B cell (primary cell): Measurements from ENCODE around the gene FBXL14. TPM values are rescaled to one million over a fixed set of nuclear protein-coding genes. Genes with fewer than 3 reads are reported as not detected.

Experiments used
- ATAC-seq: fragments of 200-7000 bp; cut with Tn5 transposase; one replicate; pipeline ENCODE4 v1.10.0; 2021; ENCODE audit warnings: low read depth, mild to moderate bottlenecking, moderate number of reproducible peaks, moderate library complexity
- CTCF ChIA-PET: fragments of 350-600 bp; sonication (Branson Sonifier 250); formaldehyde crosslinking; loops from one replicate; lab custom pipeline; 2021; ENCODE audit warnings: antibody characterized with exemption, inconsistent platforms; lab: Charles Lee
- POLR2A ChIA-PET: fragments of 350-600 bp; sonication (Branson Sonifier 250); formaldehyde crosslinking; loops from one replicate; lab custom pipeline; 2021; ENCODE audit warnings: antibody characterized with exemption; lab: Charles Lee
- DNase-seq: peaks from one replicate; pipeline ENCODE4 v3.0.0; 2013
- H2AFZ ChIP-seq: 2 replicates; pipeline ENCODE4 v1.6.1; 2012; ENCODE audit warnings: mild to moderate bottlenecking, low read depth, low read length; ENCODE audit not compliant: insufficient read depth, poor library complexity, severe bottlenecking
- H3K27ac ChIP-seq, 2 donors: 1 replicate in 1 of 2; 2 replicates in 1 of 2; pipeline ENCODE4 v1.5.1; 2012 to 2013; ENCODE audit warnings: low read length in 2 of 2, mild to moderate bottlenecking in 2 of 2, moderate library complexity in 1 of 2
- H3K27me3 ChIP-seq, 4 experiments: fragments of 200-600 bp in 1 of 4; sonication (generic) in 1 of 4; replicated peaks in 1 of 4; 1 replicate in 2 of 4; 2 replicates in 2 of 4; pipeline versions ENCODE4 v1.6.1 to v1.7.0; 2013 to 2016; ENCODE audit warnings: low read length in 3 of 4, mild to moderate bottlenecking in 2 of 4, mixed read lengths in 1 of 4, moderate library complexity in 1 of 4; ENCODE audit not compliant: insufficient read depth in 4 of 4, control insufficient read depth in 3 of 4; ENCODE audit errors: control extremely low read depth in 1 of 4
- H3K36me3 ChIP-seq, 2 experiments: replicated peaks in 1 of 2; 1 replicate in 1 of 2; 2 replicates in 1 of 2; pipeline versions ENCODE4 v1.6.1 to v1.7.1; 2013; ENCODE audit warnings: low read length in 1 of 2; ENCODE audit not compliant: insufficient read depth in 2 of 2, control insufficient read depth in 1 of 2; ENCODE audit errors: control extremely low read depth in 1 of 2, extremely low read depth in 1 of 2
- H3K4me1 ChIP-seq, 2 donors: fragments of 200-600 bp in 1 of 2; sonication (generic) in 1 of 2; 1 replicate in 1 of 2; 2 replicates in 1 of 2; pipeline versions ENCODE4 v1.5.1 to v1.6.1; 2013 to 2017; ENCODE audit warnings: low read length in 2 of 2; ENCODE audit not compliant: control insufficient read depth in 2 of 2, insufficient read depth in 2 of 2
- H3K4me2 ChIP-seq: replicated peaks from 2 replicates; pipeline ENCODE3; 2012; ENCODE audit warnings: mild to moderate bottlenecking, low read depth, low read length; ENCODE audit not compliant: poor library complexity, severe bottlenecking
- H3K4me3 ChIP-seq, 5 experiments: fragments of 200-600 bp in 1 of 5; sonication (generic) in 1 of 5; 1 replicate in 3 of 5; 2 replicates in 2 of 5; pipeline versions ENCODE4 v1.5.1 to v1.7.0; 2011 to 2016; ENCODE audit warnings: low read length in 4 of 5, mild to moderate bottlenecking in 4 of 5, low read depth in 2 of 5, control low read depth in 1 of 5, moderate library complexity in 1 of 5; ENCODE audit not compliant: insufficient read depth in 1 of 5; ENCODE audit errors: control extremely low read depth in 1 of 5, extremely low read depth in 1 of 5
- H3K79me2 ChIP-seq: fragments of 200-600 bp; sonication (generic); one replicate; pipeline ENCODE4 v1.6.0; 2016; ENCODE audit warnings: low read length; ENCODE audit not compliant: control insufficient read depth, insufficient read depth
- H3K9ac ChIP-seq: fragments of 200-600 bp; sonication (generic); 2 replicates; pipeline ENCODE4 v1.6.1; 2017; ENCODE audit warnings: mild to moderate bottlenecking, low read length, moderate library complexity
- H3K9me3 ChIP-seq, 3 donors: one replicate each; pipeline versions ENCODE4 v1.6.1 to v1.7.1; 2013; ENCODE audit warnings: low read length in 2 of 3; ENCODE audit not compliant: control insufficient read depth in 2 of 3, insufficient read depth in 1 of 3; ENCODE audit errors: control extremely low read depth in 1 of 3
- H4K20me1 ChIP-seq: 2 replicates; pipeline ENCODE4 v1.6.0; 2012; ENCODE audit warnings: mild to moderate bottlenecking, low read length; ENCODE audit not compliant: insufficient read depth, control insufficient read depth, poor library complexity, severe bottlenecking
- H3K27ac Mint-ChIP-seq: one replicate; pipeline ENCODE4 v1.8.0; 2021; ENCODE audit warnings: mixed read lengths
- H3K27me3 Mint-ChIP-seq: one replicate; pipeline ENCODE4 v1.8.0; 2021; ENCODE audit warnings: mixed read lengths
- H3K4me1 Mint-ChIP-seq: one replicate; pipeline ENCODE4 v1.8.0; 2021; ENCODE audit warnings: mixed read lengths
- H3K4me3 Mint-ChIP-seq: one replicate; pipeline ENCODE4 v1.8.0; 2021; ENCODE audit warnings: mixed read lengths
- H3K9me3 Mint-ChIP-seq: one replicate; pipeline ENCODE4 v1.8.0; 2022; ENCODE audit warnings: mixed read lengths; ENCODE audit not compliant: insufficient read depth
- EZH2 ChIP-seq: IDR thresholded peaks from 2 replicates; pipeline ENCODE4 v1.6.1; 2012; ENCODE audit warnings: borderline replicate concordance, low read depth, mild to moderate bottlenecking, moderate library complexity, low read length; ENCODE audit not compliant: insufficient read depth, poor library complexity, severe bottlenecking
- WGBS: methylation state at CpG from one replicate; pipeline ENCODE4 v1.1.5; 2013; ENCODE audit warnings: missing lambda C conversion rate; ENCODE audit not compliant: insufficient coverage; 5-methylcytosine and 5-hydroxymethylcytosine counted together
- intact Hi-C: fragments of 100-400 bp; cut with micrococcal nuclease; formaldehyde crosslinking; loops from one replicate; pipeline ENCODE4 v1.10.0; 2022
- polyA plus RNA-seq: library from polyadenylated mRNA; depleted of rRNA; stranded (reverse); fragments of >200 nt; gene quantifications from 2 replicates; pipeline ENCODE4 v1.2.3, GENCODE V29; 2012
- total RNA-seq, 2 donors: library from RNA; stranded (reverse); fragments of 120-200 nt in 1 of 2; gene quantifications; 1 replicate in 1 of 2; 2 replicates in 1 of 2; pipeline versions ENCODE4 v1.2.3 to v1.2.4, GENCODE V29; 2013 to 2022
- TF ChIP-seq, protein P1 (sequence below): fragments of 200-600 bp; IDR thresholded peaks from one replicate; pipeline ENCODE4 v1.8.0; 2022; ENCODE audit warnings: antibody characterized with exemption, mild to moderate bottlenecking

FBXL14 gene
- total and polyA plus RNA-seq, 2 donors (not counting 1 experiment from before 2014, with no cell fraction given) = 21.6 to 37.3 TPM

DNA sequence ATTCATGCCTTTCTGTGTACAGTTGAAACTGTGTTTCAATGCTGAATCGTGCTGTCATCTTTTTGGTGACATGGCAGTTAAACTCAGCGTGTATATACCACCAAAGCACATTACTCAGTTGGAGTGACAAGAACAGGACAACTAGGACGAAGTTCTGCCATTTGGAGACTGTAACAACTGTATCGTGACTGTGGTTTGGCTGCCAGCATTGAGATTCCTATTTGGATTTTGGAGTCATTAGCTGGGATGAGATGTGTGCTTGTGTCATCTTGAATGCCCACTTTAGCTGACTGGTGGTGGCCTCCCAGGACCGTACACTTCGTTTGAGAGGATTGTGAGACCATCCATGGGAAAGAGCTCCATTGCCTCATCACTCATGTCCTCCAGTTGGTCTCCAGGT lies 42.9 kb downstream of the FBXL14 start:
- H3K27me3 Mint-ChIP-seq = no peaks in the 10 kb centered on the region

DNA sequence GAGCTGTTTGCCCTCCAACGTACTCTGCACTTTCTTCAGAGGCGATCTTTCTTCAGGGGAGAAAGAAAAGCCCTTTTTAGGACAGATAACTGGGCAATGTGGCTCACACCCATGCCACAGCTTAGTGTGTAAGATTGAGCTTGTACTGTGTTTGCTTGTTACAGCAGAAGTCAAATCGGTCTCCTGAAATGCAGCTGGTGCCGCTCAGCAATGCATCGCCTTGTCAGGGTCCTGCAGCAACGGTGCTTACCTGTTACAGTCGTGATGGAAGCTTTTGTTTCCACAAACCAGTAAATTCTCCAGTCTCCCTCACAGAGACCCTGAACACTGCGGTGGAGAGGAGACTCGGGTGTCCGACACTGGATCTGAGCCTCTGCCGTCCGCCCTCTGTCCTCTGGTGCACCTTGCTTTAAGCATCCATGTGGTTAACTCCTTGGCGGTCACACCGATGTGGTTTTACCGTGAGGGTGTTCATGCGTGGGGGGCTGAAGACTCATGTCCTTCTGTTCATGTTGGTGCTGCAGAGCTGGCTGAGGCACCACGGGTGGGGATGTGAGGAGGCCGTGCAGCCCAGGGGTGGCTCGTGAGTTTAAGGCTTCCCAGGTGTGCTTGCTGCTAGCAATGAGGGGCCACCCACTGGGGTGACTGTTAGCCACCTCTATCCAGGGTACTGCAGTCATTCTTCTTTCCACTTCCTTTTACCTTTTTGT lies 47.3 kb downstream of the FBXL14 start:
- Histone ChIP-seq H3K27ac (no peak overlapping the region), H3K9me3 (peaks cover 0 to 12% (median 0%) of the 10 kb centered on the region in 3 donors), H3K4me1 (no peaks in the 10 kb centered on the region), H4K20me1 (no peaks in the 10 kb centered on the region), H3K27me3 (peaks cover 0 to 5% (median 2%) of the 10 kb centered on the region in 4 experiments), H3K9ac (no peak overlapping the region), H3K36me3 (no peaks in the 10 kb centered on the region), H3K4me2 (no peak overlapping the region), H3K79me2 (no peaks in the 10 kb centered on the region), H3K4me3 (no peak overlapping the region), H2AFZ (no peak overlapping the region)
- H3K27me3 Mint-ChIP-seq = peaks cover 9% of the 10 kb centered on the region
- no peak overlapping the region for H3K4me3 Mint-ChIP-seq
- TF ChIP-seq, protein P1, sequence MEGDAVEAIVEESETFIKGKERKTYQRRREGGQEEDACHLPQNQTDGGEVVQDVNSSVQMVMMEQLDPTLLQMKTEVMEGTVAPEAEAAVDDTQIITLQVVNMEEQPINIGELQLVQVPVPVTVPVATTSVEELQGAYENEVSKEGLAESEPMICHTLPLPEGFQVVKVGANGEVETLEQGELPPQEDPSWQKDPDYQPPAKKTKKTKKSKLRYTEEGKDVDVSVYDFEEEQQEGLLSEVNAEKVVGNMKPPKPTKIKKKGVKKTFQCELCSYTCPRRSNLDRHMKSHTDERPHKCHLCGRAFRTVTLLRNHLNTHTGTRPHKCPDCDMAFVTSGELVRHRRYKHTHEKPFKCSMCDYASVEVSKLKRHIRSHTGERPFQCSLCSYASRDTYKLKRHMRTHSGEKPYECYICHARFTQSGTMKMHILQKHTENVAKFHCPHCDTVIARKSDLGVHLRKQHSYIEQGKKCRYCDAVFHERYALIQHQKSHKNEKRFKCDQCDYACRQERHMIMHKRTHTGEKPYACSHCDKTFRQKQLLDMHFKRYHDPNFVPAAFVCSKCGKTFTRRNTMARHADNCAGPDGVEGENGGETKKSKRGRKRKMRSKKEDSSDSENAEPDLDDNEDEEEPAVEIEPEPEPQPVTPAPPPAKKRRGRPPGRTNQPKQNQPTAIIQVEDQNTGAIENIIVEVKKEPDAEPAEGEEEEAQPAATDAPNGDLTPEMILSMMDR = no peak
- TF ChIP-seq EZH2 = no peak
- no peak for ATAC-seq
- WGBS = 93% methylated on average over 18 of the region's 19 CpGs
- ChIA-PET CTCF (interaction anchor here (2.0 kb wide), 1 partner anchor 429 kb away, joined by 6 read pairs; no protein-coding TSS in a partner anchor), POLR2A (no interaction called here)
- peaks cover 3% of the 10 kb centered on the region for H3K9me3 Mint-ChIP-seq
- intact Hi-C loops = no loop called here
- DNase-seq = no peak
- no peaks in the 10 kb centered on the region for H3K4me1 Mint-ChIP-seq
- H3K27ac Mint-ChIP-seq = no peak overlapping the region

More for the DNA sequence above, 42.9 kb downstream of the FBXL14 start:
- Histone ChIP-seq H2AFZ (no peak overlapping the region), H3K4me2 (no peak overlapping the region), H3K79me2 (no peaks in the 10 kb centered on the region), H3K27ac (no peak overlapping the region), H3K9ac (no peak overlapping the region), H3K36me3 (no peaks in the 10 kb centered on the region), H3K27me3 (peaks cover 0 to 4% (median 0%) of the 10 kb centered on the region in 4 experiments), H3K4me1 (peaks cover 4 to 12% of the 10 kb centered on the region in 2 donors), H4K20me1 (no peaks in the 10 kb centered on the region), H3K4me3 (no peak overlapping the region), H3K9me3 (peaks cover 0 to 11% (median 0%) of the 10 kb centered on the region in 3 donors)
- H3K27ac Mint-ChIP-seq = no peak overlapping the region
- no peak for TF ChIP-seq EZH2
- TF ChIP-seq, protein P1 = no peak
- peaks cover 3% of the 10 kb centered on the region for H3K9me3 Mint-ChIP-seq
- ChIA-PET CTCF (no interaction called here), POLR2A (no interaction called here)
- peaks cover 12% of the 10 kb centered on the region for H3K4me1 Mint-ChIP-seq
- no peak for DNase-seq
- WGBS = 100% methylated on average over 2 of the region's 6 CpGs
- H3K4me3 Mint-ChIP-seq = no peak overlapping the region
- intact Hi-C loops = no loop called here
- ATAC-seq = no peak
